ENCODE data around the gene DAB2.

DAB2 gene

DNA sequence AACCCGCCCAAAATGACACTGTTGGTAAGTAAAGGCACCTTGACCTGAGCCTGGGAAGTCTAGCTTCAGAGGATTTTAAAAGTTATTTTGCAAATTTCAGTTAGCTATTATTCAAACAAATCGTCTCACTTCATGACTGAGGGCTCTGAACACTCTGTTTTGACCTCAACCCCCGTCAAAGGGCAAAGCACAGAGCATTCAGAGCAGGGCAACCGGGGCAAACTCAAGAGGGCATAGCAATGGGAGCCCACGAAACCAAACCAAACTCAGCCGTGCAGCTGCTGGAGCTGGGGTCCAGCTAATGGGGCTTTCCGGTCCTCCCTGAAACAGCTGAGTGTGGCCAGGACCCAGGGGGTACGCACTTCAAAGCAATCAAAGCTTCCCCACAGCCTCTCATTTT lies 62.1 kb downstream of the DAB2 start:
- FAIRE-seq (no peak), DNase-seq (ENCODE audit: insufficient read length, low spot score) (no peak)
- no peak for TF ChIP-seq CTCF (IDR thresholded peaks at IDR 0.05; ENCODE audit: insufficient read depth, missing control alignments)

- FAIRE-seq (no peak), DNase-seq (ENCODE audit: insufficient read length, low spot score) (no peak)
- TF ChIP-seq CTCF (IDR thresholded peaks at IDR 0.05; ENCODE audit: insufficient read depth, missing control alignments), result no peak
These were observed 63.5 kb downstream of the DAB2 start for GRCh38 chr5:39361306-39361705.

GRCh38 chr5:39360471-39361111 lies 64.2 kb downstream of the DAB2 start:
- TF ChIP-seq CTCF (IDR thresholded peaks at IDR 0.05; ENCODE audit: insufficient read depth, missing control alignments), result no peak
- no peak for DNase-seq (ENCODE audit: insufficient read length, low spot score)
- FAIRE-seq, result no peak

- FAIRE-seq, result no peak
- no peak for TF ChIP-seq CTCF (IDR thresholded peaks at IDR 0.05; ENCODE audit: insufficient read depth, missing control alignments)
- no peak for DNase-seq (ENCODE audit: insufficient read length, low spot score)
These were observed 68.5 kb downstream of the DAB2 start for GRCh38 chr5:39356263-39356662.

- DNase-seq (ENCODE audit: insufficient read length, low spot score), result no peak
- FAIRE-seq, result no peak
- no peak for TF ChIP-seq CTCF (IDR thresholded peaks at IDR 0.05; ENCODE audit: insufficient read depth, missing control alignments)
These were observed 69.5 kb downstream of the DAB2 start for GRCh38 chr5:39355324-39355723.

DNA sequence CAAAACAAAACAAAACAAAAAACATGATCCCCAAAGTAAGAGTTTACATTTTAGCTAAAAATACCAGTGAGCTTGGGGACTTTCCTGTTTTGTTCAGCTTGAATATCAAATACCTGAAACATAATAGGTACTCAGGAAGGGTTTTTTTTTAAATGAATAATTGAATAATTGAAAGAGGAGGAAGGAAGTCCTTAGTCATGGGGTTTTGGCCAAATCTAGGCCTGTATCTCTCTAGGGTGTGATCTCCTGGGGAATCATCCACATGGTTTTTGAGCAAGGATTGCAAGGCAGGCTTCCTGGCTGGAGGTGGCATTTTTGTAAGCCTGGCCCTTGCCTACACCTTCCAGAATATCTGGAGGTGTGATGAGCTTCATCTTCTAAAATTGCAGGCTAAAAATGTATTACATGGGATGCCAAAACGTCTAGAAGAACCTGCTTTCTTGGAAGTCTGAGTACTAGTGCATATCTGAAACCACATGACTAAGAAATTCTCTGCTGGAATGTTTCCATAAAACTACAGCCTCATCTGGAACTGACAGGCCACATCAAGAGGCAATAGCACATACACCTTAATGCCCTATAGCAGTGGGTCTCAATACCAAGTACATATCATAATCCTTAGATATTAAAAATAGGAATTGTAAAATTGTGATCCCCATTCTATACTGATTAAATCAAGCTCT lies 70.9 kb downstream of the DAB2 start:
- no peak for TF ChIP-seq CTCF (IDR thresholded peaks at IDR 0.05; ENCODE audit: insufficient read depth, missing control alignments)
- no peak for FAIRE-seq
- DNase-seq (ENCODE audit: insufficient read length, low spot score), result no peak

DNA sequence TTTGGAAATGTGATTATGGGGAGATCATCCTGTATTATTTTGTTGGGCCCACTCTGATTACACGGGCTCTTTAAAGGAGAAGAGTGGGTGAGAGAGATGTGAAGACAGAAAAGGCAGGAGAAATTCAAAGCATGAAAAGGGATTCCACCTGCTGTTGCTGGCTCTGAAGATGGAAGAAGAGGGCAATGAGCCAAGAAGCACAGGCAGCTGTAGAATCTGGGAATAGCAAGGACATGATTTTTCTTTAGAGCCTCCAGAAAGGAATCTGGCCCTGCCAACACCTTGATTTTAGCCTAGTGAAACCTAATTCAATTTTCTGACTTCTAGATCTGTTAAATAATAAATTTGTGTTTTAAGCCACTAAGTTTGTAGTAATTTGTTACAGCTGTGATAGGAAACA lies 71.8 kb downstream of the DAB2 start:
- DNase-seq (ENCODE audit: insufficient read length, low spot score), result no peak
- TF ChIP-seq CTCF (IDR thresholded peaks at IDR 0.05; ENCODE audit: insufficient read depth, missing control alignments), result no peak
- no peak for FAIRE-seq
